ENCODE measurements around the gene SLIT1.

DNA sequence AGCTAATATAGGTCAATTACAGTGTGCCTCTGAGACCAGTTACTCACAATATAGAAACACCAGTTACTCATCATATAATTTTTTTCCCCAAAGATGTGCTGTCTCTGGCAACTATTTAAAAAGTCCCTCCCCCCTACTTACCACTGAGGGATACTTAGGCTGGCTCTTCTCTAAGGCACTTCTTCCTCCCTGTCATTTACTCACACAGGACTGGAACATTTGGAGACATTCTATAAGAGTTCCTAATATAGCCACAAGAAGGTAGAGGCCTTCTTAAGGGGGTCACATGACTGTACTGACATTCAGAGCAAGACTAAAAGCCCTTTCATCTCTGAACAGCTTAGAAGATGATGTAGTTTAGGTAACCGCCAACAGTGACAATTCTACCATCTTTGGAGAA lies 44.4 kb upstream of the SLIT1 start:
- no peak for TF ChIP-seq POLR2A (IDR thresholded peaks at IDR 0.05)
- TF ChIP-seq, protein P1, sequence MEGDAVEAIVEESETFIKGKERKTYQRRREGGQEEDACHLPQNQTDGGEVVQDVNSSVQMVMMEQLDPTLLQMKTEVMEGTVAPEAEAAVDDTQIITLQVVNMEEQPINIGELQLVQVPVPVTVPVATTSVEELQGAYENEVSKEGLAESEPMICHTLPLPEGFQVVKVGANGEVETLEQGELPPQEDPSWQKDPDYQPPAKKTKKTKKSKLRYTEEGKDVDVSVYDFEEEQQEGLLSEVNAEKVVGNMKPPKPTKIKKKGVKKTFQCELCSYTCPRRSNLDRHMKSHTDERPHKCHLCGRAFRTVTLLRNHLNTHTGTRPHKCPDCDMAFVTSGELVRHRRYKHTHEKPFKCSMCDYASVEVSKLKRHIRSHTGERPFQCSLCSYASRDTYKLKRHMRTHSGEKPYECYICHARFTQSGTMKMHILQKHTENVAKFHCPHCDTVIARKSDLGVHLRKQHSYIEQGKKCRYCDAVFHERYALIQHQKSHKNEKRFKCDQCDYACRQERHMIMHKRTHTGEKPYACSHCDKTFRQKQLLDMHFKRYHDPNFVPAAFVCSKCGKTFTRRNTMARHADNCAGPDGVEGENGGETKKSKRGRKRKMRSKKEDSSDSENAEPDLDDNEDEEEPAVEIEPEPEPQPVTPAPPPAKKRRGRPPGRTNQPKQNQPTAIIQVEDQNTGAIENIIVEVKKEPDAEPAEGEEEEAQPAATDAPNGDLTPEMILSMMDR (IDR thresholded peaks at IDR 0.05): no peak

Data from lower leg skin (tissue), 3 donors.